Measurements from ENCODE around the gene ZNF267. TPM values are rescaled to one million over a fixed set of nuclear protein-coding genes. Genes with fewer than 3 reads are reported as not detected.

ZNF267 gene
- total RNA-seq, 1 experiment from 2014 or later, result 15.9 TPM

DNA sequence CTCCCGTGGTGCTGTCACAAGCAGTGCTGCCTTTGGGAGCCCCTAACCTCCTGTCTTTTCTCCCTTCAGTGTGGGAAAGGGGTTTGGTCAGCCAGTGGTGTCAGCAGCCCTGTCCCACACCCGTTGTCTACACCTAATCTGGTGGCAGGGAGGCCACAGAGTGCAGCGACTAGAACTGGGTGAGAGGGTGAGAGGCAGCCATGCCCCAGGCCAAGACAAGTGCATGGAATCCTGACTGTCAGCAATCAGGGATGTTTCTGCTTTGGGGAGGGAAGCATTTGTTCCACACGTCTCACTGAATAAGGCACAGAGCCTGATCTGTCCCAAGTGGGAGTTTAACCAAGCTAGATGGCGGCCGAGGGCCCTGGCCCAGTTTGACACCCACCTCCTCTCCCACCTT lies 1.4 kb upstream of the ZNF267 start:
- BruUV-seq (replicated peaks), result no TSS peak
- H3K9me3 ChIP-seq (ENCODE audit: control insufficient read depth in 1 of 2, insufficient read depth in 1 of 2, low read depth in 1 of 2, low read length in 2 of 2), result peaks cover 0 to 2% of the 10 kb centered on the region in 2 experiments; a peak in 1 of 4 replicates
- H4K20me1 ChIP-seq (ENCODE audit: insufficient read depth), result no peaks in the 10 kb centered on the region
- RAD21 ChIA-PET (ENCODE audit: low non-redundant PET in 1 of 2, low total read pairs in 2 of 2, uncharacterized antibody in 2 of 2, unreplicated experiment in 2 of 2), result no interaction called here
- peaks cover 36% of the 10 kb centered on the region for H3K79me2 ChIP-seq (ENCODE audit: insufficient read depth, low read length)
- CTCF ChIA-PET, result no interaction called here
- no peak overlapping the region for H3K9ac ChIP-seq (ENCODE audit: low read length)
- no peak overlapping the region for H3K4me2 ChIP-seq (ENCODE audit: low read length)
- POLR2A ChIA-PET, result no interaction called here
- H3K27ac ChIP-seq (ENCODE audit: low read depth, low read length), result no peak overlapping the region
- H3K36me3 ChIP-seq (ENCODE audit: control insufficient read depth in 1 of 2, insufficient read depth in 2 of 2, low read length in 2 of 2), result peaks cover 0 to 5% of the 10 kb centered on the region in 2 experiments; a peak in 2 of 4 replicates
- no peaks in the 10 kb centered on the region for H3K9me2 ChIP-seq (ENCODE audit: insufficient read depth)
- DNase-seq (ENCODE audit: low read depth, low spot score) (no peak), ATAC-seq (no peak)
- H3K27me3 ChIP-seq (ENCODE audit: insufficient read depth, low read length), result no peaks in the 10 kb centered on the region
- TF ChIP-seq ZFX (IDR thresholded peaks at IDR 0.05) (no peak), POLR2AphosphoS5 (IDR thresholded peaks at IDR 0.05; ENCODE audit: low read depth, low read length) (no peak), TCF7L2 (IDR thresholded peaks at IDR 0.05; ENCODE audit: borderline replicate concordance, extremely low read depth, insufficient read depth, insufficient read length) (no peak), YY1 (IDR thresholded peaks at IDR 0.05; ENCODE audit: extremely low read depth, insufficient replicate concordance, low read depth, low read length) (no peak), ELF1 (IDR thresholded peaks at IDR 0.05; ENCODE audit: borderline replicate concordance, low read depth) (no peak), ZNF274 (IDR thresholded peaks at IDR 0.05; ENCODE audit: low read depth, low read length) (no peak), ATF3 (IDR thresholded peaks at IDR 0.05) (no peak)
- TF ChIP-seq, protein P1, sequence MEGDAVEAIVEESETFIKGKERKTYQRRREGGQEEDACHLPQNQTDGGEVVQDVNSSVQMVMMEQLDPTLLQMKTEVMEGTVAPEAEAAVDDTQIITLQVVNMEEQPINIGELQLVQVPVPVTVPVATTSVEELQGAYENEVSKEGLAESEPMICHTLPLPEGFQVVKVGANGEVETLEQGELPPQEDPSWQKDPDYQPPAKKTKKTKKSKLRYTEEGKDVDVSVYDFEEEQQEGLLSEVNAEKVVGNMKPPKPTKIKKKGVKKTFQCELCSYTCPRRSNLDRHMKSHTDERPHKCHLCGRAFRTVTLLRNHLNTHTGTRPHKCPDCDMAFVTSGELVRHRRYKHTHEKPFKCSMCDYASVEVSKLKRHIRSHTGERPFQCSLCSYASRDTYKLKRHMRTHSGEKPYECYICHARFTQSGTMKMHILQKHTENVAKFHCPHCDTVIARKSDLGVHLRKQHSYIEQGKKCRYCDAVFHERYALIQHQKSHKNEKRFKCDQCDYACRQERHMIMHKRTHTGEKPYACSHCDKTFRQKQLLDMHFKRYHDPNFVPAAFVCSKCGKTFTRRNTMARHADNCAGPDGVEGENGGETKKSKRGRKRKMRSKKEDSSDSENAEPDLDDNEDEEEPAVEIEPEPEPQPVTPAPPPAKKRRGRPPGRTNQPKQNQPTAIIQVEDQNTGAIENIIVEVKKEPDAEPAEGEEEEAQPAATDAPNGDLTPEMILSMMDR (IDR thresholded peaks at IDR 0.05 in 2 of 3, conservative IDR thresholded peaks at IDR 0.05 in 1 of 3; ENCODE audit: borderline replicate concordance in 1 of 3, insufficient read depth in 1 of 3, low read depth in 2 of 3, low read length in 2 of 3), result no peak
- peaks cover 10 to 34% of the 10 kb centered on the region in 2 experiments; a peak in 3 of 4 replicates for H3K4me1 ChIP-seq (ENCODE audit: control insufficient read depth in 1 of 2, insufficient read depth in 2 of 2, low read length in 2 of 2)
- H2AFZ ChIP-seq (ENCODE audit: low read depth, low read length, poor library complexity, severe bottlenecking), result no peak overlapping the region
- intact Hi-C loops (cut with micrococcal nuclease), result loop anchor here (10.0 kb wide), 1 partner anchor 367 kb away; the partner anchor contains the start of gene RUSF1
- no peak overlapping the region for H3K4me3 ChIP-seq (replicated peaks in 1 of 2; ENCODE audit: low read depth in 1 of 2, low read length in 2 of 2)

All from HCT116 (cell line).